MM.1S (cell line): ENCODE results near the gene MYH7B.

ENCODE experiments used
- CTCF ChIP-seq: fragments of 300-600 bp; sonication (generic); IDR thresholded peaks from 2 replicates; pipeline ENCODE4 v1.5.1; 2016; ENCODE audit warnings: antibody characterized with exemption, low read length, mixed read lengths
- EZH2 ChIP-seq: fragments of 300-600 bp; sonication (generic); optimal IDR thresholded peaks from 2 replicates; pipeline ENCODE3; 2017; ENCODE audit warnings: low read depth, mild to moderate bottlenecking, antibody characterized with exemption, low read length, mixed read lengths

- TF ChIP-seq CTCF (no peak), EZH2 (no peak)
Observed at GRCh38 chr20:34971561-34972235, 16.0 kb downstream of the MYH7B start.
